ENCODE data around the gene PDK2.

PDK2 gene

GRCh38 chr17:50133028-50133768, 38.0 kb downstream of the PDK2 start:
- DNase-seq = peak in 13 of 58 donors; percentile 14 to 62 (median 28)

DNA sequence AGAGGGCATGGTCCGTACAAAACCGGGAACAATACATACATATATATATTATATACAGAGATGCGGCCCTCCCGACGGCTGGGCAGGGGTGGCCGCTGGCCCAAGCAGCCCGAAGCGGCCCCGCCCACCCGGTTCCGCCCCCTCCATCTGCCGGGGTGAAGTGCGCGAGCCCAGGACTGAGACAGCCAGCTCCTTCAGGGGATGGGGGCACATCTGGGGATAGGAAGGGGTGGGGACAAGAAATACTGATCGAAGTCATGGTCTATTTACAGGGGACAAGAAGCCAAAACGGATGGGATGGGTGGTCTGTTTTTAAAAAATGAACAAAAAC, 38.6 kb downstream of the PDK2 start:
- DNase-seq = no peak

GRCh38 chr17:50134206-50135110, 39.3 kb downstream of the PDK2 start:
- no peak for DNase-seq

DNA sequence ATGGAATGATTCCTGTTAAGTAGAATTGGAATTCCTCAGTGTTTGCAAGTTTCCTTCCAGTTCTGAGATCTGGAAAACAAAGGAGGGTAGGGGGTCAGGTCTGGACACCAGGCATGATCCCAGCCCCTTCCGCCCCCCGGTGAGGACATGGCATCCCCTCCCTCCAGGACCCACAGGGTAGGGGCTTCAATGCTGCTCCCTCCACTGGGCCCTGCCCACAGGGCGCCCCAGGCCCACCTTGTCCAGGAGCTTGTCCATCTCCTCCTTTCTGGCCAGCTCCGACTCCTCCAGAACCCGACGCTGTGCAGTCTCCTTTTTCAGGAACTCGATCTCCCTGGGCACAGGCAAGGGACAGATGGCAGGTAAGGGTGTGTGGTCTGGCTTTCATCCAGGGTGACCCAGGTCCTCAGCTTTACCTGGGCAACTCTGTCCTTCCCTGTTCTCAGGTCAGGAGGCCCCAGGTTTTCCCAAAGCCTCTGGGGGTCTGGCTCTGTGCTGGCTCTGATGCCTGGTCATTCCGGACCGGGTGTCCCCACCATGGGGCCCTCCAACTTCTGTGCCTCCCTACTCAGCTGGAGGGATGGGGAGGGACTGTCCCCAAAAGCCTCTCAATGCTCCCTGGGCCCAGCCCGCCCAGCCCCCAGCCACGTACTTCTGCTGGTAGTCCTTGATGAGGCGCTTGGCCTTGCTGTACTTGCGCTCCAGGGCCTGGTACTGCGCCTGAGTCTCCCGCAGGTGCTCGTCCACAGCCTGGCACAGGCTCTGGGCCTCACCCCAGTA, 40.4 kb downstream of the PDK2 start:
- no peak for DNase-seq

- no peak for DNase-seq
Measured at GRCh38 chr17:50136096-50136687, 41.0 kb downstream of the PDK2 start.

DNA sequence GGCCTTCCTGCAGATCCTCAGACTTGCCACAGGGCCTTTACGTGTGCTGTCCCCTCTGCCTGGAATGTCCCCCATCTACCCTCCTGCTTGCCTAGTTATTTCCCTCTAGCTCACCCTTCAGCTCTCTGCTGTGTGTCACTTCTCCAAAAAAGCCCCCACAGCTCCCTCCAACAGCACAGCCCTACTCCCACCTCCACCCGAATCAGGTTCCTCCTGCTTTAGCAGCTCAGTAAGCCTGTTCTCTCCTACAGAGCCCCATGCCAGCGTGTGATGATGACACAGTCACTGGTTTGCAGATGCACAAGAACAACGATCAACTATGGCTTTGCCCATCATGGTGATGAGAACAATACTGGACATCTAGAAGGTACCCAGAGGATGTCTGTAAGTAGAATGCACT, 41.9 kb downstream of the PDK2 start:
- peak in 4 of 58 donors; percentile 28 to 63 (median 34) for DNase-seq

GRCh38 chr17:50139185-50139783, 44.1 kb downstream of the PDK2 start:
- no peak for DNase-seq

GRCh38 chr17:50139950-50140885, 45.1 kb downstream of the PDK2 start:
- peak in 51 of 58 donors; percentile 19 to 85 (median 51) for DNase-seq

- no peak for DNase-seq
Measured at GRCh38 chr17:50141026-50141744, 46.0 kb downstream of the PDK2 start.

DNA sequence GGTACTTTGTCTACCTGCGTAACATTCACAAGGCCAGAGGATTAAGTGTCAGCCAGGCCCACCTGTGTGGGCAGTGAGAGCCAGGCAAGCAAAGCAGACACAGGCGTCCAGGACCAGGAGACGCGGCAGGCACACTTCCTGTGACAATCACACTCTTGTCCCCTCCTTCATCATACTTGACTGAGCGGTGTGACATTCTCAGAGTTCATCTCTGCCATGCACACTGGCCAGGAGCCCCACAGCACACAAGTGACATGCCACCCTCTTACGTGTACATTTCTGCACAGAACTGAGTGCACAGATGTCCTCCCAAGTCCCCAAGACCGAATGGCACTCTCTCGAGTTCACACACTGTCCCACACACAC, 46.6 kb downstream of the PDK2 start:
- no peak for DNase-seq

DNA sequence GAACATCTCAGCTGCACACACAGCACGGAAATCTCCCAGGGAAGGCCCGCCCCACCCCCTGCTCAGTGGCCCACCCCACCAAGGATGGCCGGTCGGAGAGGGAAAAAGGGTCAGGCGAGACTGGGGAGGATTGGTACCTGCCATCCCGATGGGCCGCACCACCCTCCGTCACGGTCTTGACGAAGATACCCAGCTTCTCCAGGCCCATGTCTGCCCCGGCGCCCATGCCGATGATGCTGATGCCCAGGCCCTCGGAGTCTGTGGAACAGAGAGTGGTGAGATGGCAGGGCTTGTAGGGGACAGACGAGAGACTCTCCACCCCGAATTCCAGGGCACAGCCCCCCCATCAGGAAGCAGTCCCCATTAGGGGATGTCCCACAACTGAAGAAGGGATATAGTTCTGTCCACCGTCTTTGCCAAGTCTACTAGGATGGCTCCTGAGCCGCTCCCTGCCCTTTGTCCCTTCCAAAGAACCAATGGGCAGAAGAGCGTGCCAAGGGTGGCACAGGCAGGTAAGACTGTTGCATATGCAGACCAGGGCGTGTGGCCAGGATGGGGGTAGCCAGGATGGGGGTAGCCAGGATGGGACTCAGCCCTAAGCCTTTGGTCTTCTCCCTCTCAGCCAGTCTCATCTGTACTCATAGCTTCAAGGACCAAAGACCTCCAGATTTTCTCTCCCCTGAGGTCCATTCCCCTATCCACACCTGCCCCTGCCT, 48.5 kb downstream of the PDK2 start:
- DNase-seq = no peak

DNA sequence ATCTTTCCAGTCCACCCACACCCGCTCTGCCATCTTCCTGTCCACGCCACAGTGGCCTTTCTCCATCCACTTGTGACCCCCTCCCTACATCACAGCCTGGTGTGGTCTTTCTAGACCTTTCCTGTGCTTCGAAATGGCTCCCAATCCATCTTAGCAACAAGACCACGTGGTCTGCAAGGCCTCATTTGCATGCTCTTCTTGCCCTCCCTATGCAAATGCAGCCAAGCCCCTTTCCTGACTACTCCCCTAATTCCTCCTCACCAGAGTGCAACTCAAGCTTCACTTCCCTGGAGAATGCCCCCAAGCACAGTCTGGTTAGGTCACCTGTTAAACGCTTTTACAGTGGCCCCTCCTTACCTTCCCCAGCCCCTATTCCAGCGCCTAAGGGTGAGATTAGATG, 49.2 kb downstream of the PDK2 start:
- DNase-seq = no peak

DNA sequence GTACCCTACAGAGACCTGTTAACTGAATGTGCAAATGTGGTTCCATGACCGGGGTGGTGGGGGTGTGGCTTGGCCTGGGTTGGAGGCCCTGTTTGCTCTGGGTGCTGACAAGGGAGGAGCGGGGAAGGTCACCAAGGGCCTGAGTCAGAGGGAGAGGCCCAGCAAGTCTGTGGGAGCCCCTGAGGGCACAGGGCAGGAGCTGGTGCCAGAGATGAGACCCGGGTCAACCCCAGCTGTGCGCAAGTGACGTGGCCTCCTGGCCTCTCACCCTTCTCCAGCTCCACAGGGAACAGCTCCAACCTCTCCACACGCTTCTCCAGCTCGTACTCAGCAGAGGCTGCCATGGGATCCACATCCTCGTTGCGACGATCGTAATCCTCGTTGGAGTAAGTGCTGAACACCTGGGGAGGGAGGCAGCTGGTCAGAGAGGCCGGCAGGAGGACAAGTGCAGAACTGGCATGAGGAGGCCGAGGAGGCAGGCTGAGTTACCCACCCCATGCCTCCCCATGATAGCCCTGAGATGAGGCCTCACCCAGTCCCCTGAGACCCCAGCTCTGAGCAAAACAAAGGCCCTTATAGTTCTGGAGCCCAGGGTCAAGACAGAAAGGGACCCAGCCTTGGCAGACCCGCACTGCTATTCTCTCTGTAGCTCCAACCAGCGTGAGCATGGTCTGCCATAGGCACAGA, 49.8 kb downstream of the PDK2 start:
- DNase-seq = no peak

- DNase-seq = peak in 5 of 58 donors; percentile 14 to 26 (median 19)
Measured at GRCh38 chr17:50145532-50146229, 50.5 kb downstream of the PDK2 start.

DNA sequence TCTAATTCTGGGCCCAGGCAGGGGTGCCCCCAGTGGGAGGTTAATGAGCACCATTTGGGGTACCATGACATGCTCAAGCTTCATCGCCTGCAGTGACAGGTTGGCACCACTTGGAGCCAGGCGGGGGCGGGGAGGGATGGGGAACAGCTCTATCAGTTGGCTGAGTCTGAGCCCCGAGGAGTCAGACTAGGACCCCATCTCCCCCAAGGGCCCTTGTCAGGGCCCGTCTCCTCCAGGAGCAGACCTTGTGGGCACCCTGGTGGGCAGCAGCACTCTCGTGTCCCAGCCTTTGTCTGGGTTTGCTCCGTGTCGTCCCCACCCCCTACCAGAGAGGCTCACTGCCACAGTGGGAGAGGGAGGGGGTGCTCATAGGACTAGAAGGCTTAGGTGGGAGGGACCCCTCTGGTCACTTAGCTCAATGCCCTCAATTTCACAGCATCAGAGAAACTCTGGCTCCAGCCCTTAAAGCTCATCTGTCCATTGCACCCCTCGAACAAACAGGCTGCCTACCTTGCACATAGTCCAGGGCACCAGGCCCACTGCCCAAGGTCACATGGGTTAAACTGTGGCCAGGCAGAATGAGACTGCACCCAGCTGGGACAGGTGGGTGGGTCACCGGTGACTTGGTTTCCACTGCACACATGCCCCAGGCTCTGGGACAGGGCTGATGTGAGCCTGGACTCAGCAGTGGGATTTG, 51.2 kb downstream of the PDK2 start:
- peak in 5 of 58 donors; percentile 13 to 32 (median 22) for DNase-seq

DNA sequence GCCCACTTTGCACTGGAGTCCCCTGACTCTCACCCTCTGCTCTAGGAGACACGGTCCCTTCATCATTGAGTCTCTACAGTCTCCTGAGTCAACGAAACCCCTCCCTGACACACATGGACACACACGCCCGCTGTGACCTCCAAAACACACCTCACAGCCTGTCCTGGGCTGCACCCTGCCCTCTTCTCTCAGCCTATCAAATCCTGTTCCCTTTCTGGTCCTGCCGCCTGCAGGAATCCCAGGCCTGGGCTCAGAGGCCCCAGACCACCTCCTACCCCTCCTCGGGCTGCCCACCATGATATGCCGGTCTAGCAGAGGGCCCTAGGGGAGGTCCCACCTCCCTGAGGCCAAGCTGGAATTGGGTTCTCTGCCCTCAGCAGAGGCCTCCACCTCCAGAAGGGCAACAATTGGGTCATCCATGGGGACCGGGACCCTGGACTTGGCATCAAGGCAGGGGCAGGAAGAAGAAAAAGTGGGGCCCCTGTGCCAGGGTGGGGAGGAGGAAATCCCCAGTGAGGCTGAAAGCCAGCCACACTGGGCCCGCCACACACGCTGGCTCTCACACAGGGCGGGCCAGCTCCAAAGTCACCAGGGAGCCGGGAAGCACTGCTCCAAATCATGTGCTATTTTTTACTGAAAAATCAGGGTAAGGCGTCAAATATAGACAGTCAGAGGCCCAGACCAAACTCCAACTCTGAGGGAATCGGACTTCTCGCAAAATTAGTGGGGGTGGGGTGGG, 51.9 kb downstream of the PDK2 start:
- peak in 10 of 58 donors; percentile 17 to 39 (median 30) for DNase-seq

Data from anterior cingulate cortex (tissue), 58 donors.